ENCODE measurements around the gene OGFOD1. TPM values are rescaled to one million over a fixed set of nuclear protein-coding genes. Genes with fewer than 3 reads are reported as not detected.

OGFOD1 gene
- total RNA-seq, 1 experiment from 2014 or later, result 35.8 TPM

GRCh38 chr16:56411123-56411522, 40.2 kb upstream of the OGFOD1 start:
- ATAC-seq (no peak), DNase-seq (ENCODE audit: low read depth, low spot score) (no peak)
- in situ Hi-C loops (cut with HindIII; ENCODE audit: low pct_unique_long_range_greater_than_20kb, low sequenced_read_pairs) (no loop called here), intact Hi-C loops (cut with micrococcal nuclease; ENCODE audit: unreplicated experiment) (no loop called here)
- CTCF ChIA-PET, result no interaction called here
- POLR2A ChIA-PET, result no interaction called here
- Histone ChIP-seq H3K9me3 (ENCODE audit: control insufficient read depth, insufficient read depth, low read depth, low read length) (no peaks in the 10 kb centered on the region), H3K4me3 (ENCODE audit: low read depth in 2 of 2, low read length in 2 of 2) (no peak overlapping the region), H3K27ac (ENCODE audit: low read length) (no peak overlapping the region), H3K36me3 (ENCODE audit: control insufficient read depth, insufficient read depth, low read length) (no peaks in the 10 kb centered on the region; the same call in none of the 2 replicates), H3K27me3 (ENCODE audit: control insufficient read depth, insufficient read depth, low read length) (no peaks in the 10 kb centered on the region), H3K4me1 (ENCODE audit: control insufficient read depth, insufficient read depth, low read length) (no peaks in the 10 kb centered on the region)
- no TSS peak for BruUV-seq (replicated peaks)
- TF ChIP-seq TCF7L2 (IDR thresholded peaks at IDR 0.05; ENCODE audit: low read depth, low read length) (no peak), REST (IDR thresholded peaks at IDR 0.05; ENCODE audit: insufficient read depth in 1 of 2, low read depth in 2 of 2, low read length in 1 of 2) (no peak), SIN3A (IDR thresholded peaks at IDR 0.05; ENCODE audit: borderline replicate concordance, insufficient read depth, low read depth, low read length) (no peak), POLR2AphosphoS5 (IDR thresholded peaks at IDR 0.05; ENCODE audit: low read depth, low read length) (no peak), CTCF (IDR thresholded peaks at IDR 0.05) (no peak)

GRCh38 chr16:56411624-56412023, 39.7 kb upstream of the OGFOD1 start:
- in situ Hi-C loops (cut with HindIII; ENCODE audit: low pct_unique_long_range_greater_than_20kb, low sequenced_read_pairs) (no loop called here), intact Hi-C loops (cut with micrococcal nuclease; ENCODE audit: unreplicated experiment) (no loop called here)
- H3K9me3 ChIP-seq (ENCODE audit: control insufficient read depth, insufficient read depth, low read depth, low read length), result no peaks in the 10 kb centered on the region
- CTCF ChIA-PET, result no interaction called here
- no peak for TF ChIP-seq TCF7L2 (IDR thresholded peaks at IDR 0.05; ENCODE audit: low read depth, low read length)
- no peak for TF ChIP-seq CTCF (IDR thresholded peaks at IDR 0.05)
- TF ChIP-seq REST (IDR thresholded peaks at IDR 0.05; ENCODE audit: insufficient read depth in 1 of 2, low read depth in 2 of 2, low read length in 1 of 2), result no peak
- no peak for TF ChIP-seq SIN3A (IDR thresholded peaks at IDR 0.05; ENCODE audit: borderline replicate concordance, insufficient read depth, low read depth, low read length)
- no peak for TF ChIP-seq POLR2AphosphoS5 (IDR thresholded peaks at IDR 0.05; ENCODE audit: low read depth, low read length)
- ATAC-seq (no peak), DNase-seq (ENCODE audit: low read depth, low spot score) (no peak)
- H3K36me3 ChIP-seq (ENCODE audit: control insufficient read depth, insufficient read depth, low read length), result no peaks in the 10 kb centered on the region; the same call in none of the 2 replicates
- H3K27ac ChIP-seq (ENCODE audit: low read length), result no peak overlapping the region
- no peaks in the 10 kb centered on the region for H3K27me3 ChIP-seq (ENCODE audit: control insufficient read depth, insufficient read depth, low read length)
- POLR2A ChIA-PET, result no interaction called here
- no peaks in the 10 kb centered on the region for H3K4me1 ChIP-seq (ENCODE audit: control insufficient read depth, insufficient read depth, low read length)
- BruUV-seq (replicated peaks), result no TSS peak
- no peak overlapping the region for H3K4me3 ChIP-seq (ENCODE audit: low read depth in 2 of 2, low read length in 2 of 2)
